ENCODE results near the gene F12.

DNA sequence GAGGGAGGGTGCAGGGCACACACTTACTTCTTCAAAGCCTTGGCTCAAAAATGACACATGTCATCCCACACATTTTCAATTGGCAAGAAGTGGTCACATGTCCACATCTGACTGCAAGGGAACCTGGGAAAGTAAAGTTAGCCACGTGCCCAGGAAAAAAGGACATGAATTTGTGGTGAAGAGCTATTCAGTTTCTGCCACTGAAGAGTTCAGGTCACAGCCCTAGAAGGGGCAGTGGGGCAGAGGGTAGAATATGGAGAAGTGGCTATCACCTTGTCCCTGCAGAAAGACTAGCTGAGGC lies 53.5 kb downstream of the F12 start:
- TF ChIP-seq, protein P1, sequence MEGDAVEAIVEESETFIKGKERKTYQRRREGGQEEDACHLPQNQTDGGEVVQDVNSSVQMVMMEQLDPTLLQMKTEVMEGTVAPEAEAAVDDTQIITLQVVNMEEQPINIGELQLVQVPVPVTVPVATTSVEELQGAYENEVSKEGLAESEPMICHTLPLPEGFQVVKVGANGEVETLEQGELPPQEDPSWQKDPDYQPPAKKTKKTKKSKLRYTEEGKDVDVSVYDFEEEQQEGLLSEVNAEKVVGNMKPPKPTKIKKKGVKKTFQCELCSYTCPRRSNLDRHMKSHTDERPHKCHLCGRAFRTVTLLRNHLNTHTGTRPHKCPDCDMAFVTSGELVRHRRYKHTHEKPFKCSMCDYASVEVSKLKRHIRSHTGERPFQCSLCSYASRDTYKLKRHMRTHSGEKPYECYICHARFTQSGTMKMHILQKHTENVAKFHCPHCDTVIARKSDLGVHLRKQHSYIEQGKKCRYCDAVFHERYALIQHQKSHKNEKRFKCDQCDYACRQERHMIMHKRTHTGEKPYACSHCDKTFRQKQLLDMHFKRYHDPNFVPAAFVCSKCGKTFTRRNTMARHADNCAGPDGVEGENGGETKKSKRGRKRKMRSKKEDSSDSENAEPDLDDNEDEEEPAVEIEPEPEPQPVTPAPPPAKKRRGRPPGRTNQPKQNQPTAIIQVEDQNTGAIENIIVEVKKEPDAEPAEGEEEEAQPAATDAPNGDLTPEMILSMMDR (IDR thresholded peaks at IDR 0.05; ENCODE audit: borderline replicate concordance, extremely low read depth, low read length, poor library complexity, severe bottlenecking): no peak
- no peak for TF ChIP-seq EZH2 (IDR thresholded peaks at IDR 0.05; ENCODE audit: borderline replicate concordance, low read depth, low read length, severe bottlenecking)
